NCI-H1092 treated with DMSO at 0.1 percent for 48 hours (cell line): ENCODE data around the gene VAC14.
"Not testable (repeated sequence)": the region's sequence is repeated elsewhere in the genome, so short reads cannot be mapped to it uniquely, and the experiment has no call there.

Experiments used
- DNase-seq: peaks from one replicate; lab custom pipeline; 2025; lab: John Stamatoyannopoulos, UW

The VAC14 gene

DNA sequence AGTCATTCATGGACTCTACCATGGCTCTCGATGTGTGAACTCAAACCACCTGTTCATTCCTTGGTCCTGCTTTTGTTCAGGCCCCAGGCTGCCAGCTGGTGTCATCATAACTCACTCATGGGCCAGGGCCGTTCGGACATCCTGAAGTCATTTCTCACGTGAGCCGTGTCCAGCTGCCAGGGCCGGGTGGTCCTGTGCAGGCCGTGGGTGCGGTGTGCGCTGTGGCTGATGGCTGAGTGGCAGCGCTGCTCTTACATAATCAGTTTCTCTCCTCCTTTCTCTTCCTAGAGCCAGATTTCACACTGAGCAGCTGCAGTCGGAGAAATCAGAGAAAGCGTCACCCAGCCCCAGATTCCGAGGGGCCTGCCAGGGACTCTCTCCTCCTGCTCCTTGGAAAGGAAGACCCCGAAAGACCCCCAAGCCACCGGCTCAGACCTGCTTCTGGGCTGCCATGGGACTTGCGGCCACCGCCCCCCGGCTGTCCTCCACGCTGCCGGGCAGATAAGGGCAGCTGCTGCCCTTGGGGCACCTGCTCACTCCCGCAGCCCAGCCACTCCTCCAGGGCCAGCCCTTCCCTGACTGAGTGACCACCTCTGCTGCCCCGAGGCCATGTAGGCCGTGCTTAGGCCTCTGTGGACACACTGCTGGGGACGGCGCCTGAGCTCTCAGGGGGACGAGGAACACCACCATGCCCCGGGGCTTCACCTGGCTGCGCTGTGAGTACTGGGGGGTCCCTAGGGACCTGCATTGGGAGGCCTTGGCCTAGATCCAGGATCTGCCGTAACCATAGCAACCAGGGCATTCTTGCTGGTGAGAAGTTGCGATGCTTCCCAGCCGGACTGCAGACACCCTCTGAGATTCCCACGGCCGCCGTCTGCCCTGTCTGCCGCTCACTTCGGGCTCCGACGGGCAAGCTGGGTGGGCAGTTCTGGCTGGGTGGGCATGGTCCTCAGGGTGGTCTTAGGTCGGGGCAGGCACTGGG, 154.4 kb downstream of the VAC14 start, which contains the start of gene IL34:
TSS of gene IL34 (plus strand) at position 300 of the 982 bp plus-strand sequence. CDS start at position 689, 389 bp downstream.
- peak; percentile 25 for DNase-seq

DNA sequence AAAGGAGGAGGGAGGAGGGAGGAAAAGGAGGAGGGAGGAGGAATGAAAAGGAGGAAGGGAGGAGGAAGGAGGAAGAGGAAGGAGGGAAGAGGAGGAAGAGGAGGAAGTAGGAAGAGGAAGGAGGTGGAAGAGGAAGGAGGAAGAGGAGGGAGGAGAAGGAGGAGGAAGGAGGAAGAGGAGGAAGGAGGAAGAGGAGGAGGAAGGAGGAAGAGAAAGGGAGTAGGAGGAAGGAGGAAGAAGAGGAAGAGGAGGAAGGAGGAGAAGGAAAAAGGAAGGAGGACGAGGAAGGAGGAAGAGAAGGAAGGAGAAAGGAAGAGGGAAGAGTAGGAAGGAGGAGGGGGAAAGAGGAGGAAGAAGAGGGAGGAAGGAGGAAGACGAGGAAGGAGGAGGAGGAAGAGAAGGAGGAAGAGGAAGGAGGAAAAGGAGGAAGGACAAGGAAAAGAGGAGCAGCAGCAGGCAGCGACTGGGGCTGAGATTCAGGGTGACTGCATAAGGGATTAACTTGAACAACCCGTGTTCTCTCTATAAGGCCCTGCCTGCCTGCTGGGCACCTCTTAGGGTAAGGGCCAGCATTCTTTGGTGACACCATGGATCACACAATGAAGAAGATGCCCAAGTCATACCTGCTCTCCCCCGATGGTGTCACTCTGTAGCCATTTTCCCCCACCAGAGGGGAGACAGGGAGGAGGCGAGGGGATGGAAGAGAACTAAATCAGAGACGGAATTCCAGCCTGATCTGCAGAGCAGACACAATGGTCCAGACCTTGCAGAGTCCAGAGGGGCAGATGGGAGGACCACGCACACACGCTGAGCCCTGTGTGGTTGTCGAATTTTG, 156.0 kb downstream of the VAC14 start:
- peak; percentile 8 for DNase-seq

DNA sequence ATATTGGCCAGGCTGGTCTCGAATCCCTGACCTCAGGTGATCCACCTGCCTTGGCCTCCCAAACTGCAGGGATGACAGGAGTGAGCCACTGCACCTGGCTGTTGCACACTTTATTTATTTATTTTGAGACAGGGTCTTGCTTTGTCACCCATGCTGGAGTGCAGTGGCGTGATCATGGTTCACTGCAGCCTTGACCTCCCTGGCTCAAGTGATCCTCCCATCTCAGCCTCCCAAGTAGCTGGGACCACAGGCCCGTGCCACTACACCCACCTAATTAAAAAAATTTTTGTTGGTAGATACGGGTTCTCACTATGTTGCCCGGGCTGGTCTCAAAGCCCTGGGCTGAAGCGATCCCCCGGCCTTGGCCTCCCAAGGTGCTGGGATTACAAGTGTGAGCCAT, 157.7 kb downstream of the VAC14 start:
- not testable (repeated sequence) for DNase-seq

DNA sequence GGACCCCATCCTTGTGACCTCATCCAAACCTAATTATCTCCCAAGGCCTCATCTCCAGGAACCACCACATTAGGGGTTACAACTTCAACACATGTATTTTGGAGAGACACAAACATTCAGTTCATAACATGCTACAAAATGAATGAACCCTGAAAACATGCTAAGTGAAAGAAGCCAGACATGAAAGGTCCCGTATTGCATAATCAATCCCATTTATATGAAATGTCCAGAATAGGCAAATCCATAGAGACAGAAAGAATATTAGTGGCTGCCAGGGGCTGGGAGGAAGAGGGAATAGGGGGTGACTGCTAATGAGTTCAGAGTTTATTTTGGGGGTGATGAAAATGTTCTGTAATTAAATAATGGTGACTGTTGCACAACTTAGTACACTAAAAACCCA, 158.3 kb downstream of the VAC14 start:
- no peak for DNase-seq

DNA sequence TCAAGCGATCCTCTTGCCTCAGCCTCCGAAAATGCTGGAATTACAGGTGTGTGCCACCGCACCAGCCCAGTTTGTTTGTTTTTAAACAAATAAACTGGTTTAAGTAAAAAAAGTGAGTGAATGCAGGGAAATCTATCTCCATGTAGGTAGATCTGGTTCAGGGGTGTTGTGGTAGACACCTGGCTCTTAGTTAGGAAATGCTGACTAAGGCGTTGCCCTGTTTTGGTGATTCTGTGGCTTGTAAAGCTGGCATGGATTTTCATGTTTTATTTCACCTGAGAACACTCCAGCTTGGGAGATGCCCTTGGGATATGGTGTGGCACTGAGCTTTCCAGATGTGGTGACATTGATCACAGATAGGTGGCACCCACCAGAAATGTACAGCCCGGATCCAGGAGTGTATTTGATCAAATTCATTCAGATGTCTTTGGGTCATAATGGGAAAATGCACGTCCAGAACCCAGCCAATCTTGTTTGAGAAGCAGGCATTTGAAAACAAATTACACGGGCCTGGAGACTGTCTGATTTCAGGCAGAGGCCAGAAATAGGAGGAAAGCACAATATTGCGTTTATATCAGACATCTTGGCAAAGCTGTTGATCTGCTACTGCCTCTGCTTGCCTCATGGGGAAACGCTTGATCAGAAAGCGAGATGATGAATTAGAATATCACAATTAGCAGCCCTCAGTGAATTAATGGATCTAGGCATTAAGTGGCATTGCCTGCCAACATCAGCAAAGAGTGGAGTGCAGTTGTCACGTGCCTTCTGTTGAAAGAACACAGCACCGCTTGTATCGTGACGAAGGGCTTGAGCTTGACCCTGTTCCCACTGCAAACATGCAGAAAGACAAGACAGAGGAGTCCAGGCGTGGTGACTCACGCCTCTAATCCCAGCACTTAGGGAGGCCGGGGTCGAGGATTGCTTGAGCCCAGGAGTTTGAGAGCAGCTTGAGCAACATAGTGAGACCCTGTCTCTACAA, 161.9 kb downstream of the VAC14 start:
- DNase-seq, result no peak
